Non-pigmented ciliary epithelial cell (primary cell): ENCODE data around the gene AQP9.
"Not testable (repeated sequence)": the region's sequence is repeated elsewhere in the genome, so short reads cannot be mapped to it uniquely, and the experiment has no call there.

ENCODE experiments used
- DNase-seq: peaks from one replicate; pipeline ENCODE4 v3.0.0-alpha.2; 2010; ENCODE audit warnings: low read depth

The AQP9 gene

GRCh38 chr15:58138106-58138505 is at the start of gene AQP9:
Gene AQP9, plus strand, starts transcription at chr15:58138381. Its CDS starts 185 bp downstream, at chr15:58138566.
- no peak for DNase-seq

- no peak for DNase-seq
Measured at GRCh38 chr15:58095415-58095814, 42.8 kb upstream of the AQP9 start.

GRCh38 chr15:58096529-58097084 is 41.6 kb upstream of the AQP9 start:
- DNase-seq: no peak

GRCh38 chr15:58103482-58103881 is 34.7 kb upstream of the AQP9 start:
- no peak for DNase-seq

GRCh38 chr15:58108117-58108516 is 30.1 kb upstream of the AQP9 start:
- no peak for DNase-seq

GRCh38 chr15:58109419-58109818 is 28.8 kb upstream of the AQP9 start:
- DNase-seq: no peak

- no peak for DNase-seq
Measured at GRCh38 chr15:58110999-58111717, 27.0 kb upstream of the AQP9 start.

- no peak for DNase-seq
Measured at GRCh38 chr15:58111718-58112104, 26.5 kb upstream of the AQP9 start.

GRCh38 chr15:58113358-58113757 is 24.8 kb upstream of the AQP9 start:
- DNase-seq: not testable (repeated sequence)

GRCh38 chr15:58114388-58114787 is 23.8 kb upstream of the AQP9 start:
- no peak for DNase-seq

- DNase-seq: no peak
Measured at GRCh38 chr15:58114812-58115211, 23.4 kb upstream of the AQP9 start.

- DNase-seq: no peak
Measured at GRCh38 chr15:58115692-58116091, 22.5 kb upstream of the AQP9 start.

GRCh38 chr15:58117619-58118018 is 20.6 kb upstream of the AQP9 start:
- DNase-seq: no peak

- no peak for DNase-seq
Measured at GRCh38 chr15:58118272-58118671, 19.9 kb upstream of the AQP9 start.

- DNase-seq: no peak
Measured at GRCh38 chr15:58119016-58119415, 19.2 kb upstream of the AQP9 start.

GRCh38 chr15:58124585-58124984 is 13.6 kb upstream of the AQP9 start:
- no peak for DNase-seq

- no peak for DNase-seq
Measured at GRCh38 chr15:58125333-58125732, 12.8 kb upstream of the AQP9 start.

- no peak for DNase-seq
Measured at GRCh38 chr15:58134886-58135285, 3.3 kb upstream of the AQP9 start.

GRCh38 chr15:58135511-58136174 is 2.5 kb upstream of the AQP9 start:
- no peak for DNase-seq

GRCh38 chr15:58136731-58137130 is 1.4 kb upstream of the AQP9 start:
- no peak for DNase-seq

GRCh38 chr15:58137686-58138085 is 495 bp upstream of the AQP9 start:
- no peak for DNase-seq

GRCh38 chr15:58139276-58139988 is 1.3 kb downstream of the AQP9 start:
- DNase-seq: no peak

GRCh38 chr15:58139989-58140522 is 1.9 kb downstream of the AQP9 start:
- DNase-seq: no peak
